GM12878 (cell line): ENCODE results near the gene ZWILCH. TPM values are rescaled to one million over a fixed set of nuclear protein-coding genes. Genes with fewer than 3 reads are reported as not detected.

ENCODE experiments used
- ATAC-seq: fragments of 200-7000 bp; cut with Tn5 transposase; 3 replicates; pipeline ENCODE4 v1.9.1; 2020; ENCODE audit warnings: mild to moderate bottlenecking, moderate library complexity
- BruUV-seq: library from RNA; stranded (reverse); fragments of 400-500 nt; replicated peaks from 2 replicates; lab custom pipeline; 2021; lab: Mats Ljungman, UMichigan
- CTCF ChIA-PET: fragments of 300-600 bp; sonication (Branson Sonifier 250); formaldehyde crosslinking; extraction: SDS; loops from one replicate; lab custom pipeline; 2021; ENCODE audit warnings: inconsistent platforms; lab: Yijun Ruan, JAX
- POLR2A ChIA-PET: fragments of 350-600 bp; formaldehyde crosslinking; extraction: SDS; loops from one replicate; lab custom pipeline; 2021; ENCODE audit warnings: inconsistent platforms; lab: Charles Lee
- RAD21 ChIA-PET: fragments of 300-600 bp; sonication (Branson Sonifier 250); formaldehyde crosslinking; loops from one replicate; lab custom pipeline; 2023; ENCODE audit warnings: antibody characterized with exemption; ENCODE audit not compliant: unreplicated experiment; lab: Charles Lee
- SMC1A ChIA-PET: fragments of 300-600 bp; sonication (Branson Sonifier 250); formaldehyde crosslinking; loops from one replicate; lab custom pipeline; 2023; ENCODE audit not compliant: unreplicated experiment, uncharacterized antibody; lab: Charles Lee
- DNase-seq: peaks from one replicate; pipeline ENCODE4 v3.0.0-alpha.2; 2011; ENCODE audit warnings: low read depth, low spot score
- FAIRE-seq: peaks from 3 replicates; lab custom pipeline; 2011; peaks lifted over from hg19 to GRCh38; lab: Jason Lieb, UNC
- H2AFZ ChIP-seq: 2 replicates; pipeline ENCODE4 v1.6.0; 2011; ENCODE audit warnings: low read depth, low read length, control low read depth; ENCODE audit not compliant: control insufficient read depth
- H3K27ac ChIP-seq: 2 replicates; pipeline ENCODE4 v1.5.1; 2011; ENCODE audit warnings: control low read depth; ENCODE audit not compliant: control insufficient read depth, insufficient read depth
- H3K27me3 ChIP-seq, 2 experiments: replicated peaks in 1 of 2; 2 replicates each; pipeline versions ENCODE4 v1.6.0 to v1.6.1; 2011; ENCODE audit warnings: low read length in 1 of 2; ENCODE audit not compliant: control insufficient read depth in 2 of 2, insufficient read depth in 2 of 2
- H3K36me3 ChIP-seq, 2 experiments: 2 replicates each; pipeline ENCODE4 v1.5.1; 2011; ENCODE audit warnings: low read length in 1 of 2; ENCODE audit not compliant: control insufficient read depth in 2 of 2, insufficient read depth in 2 of 2
- H3K4me1 ChIP-seq: 2 replicates; pipeline ENCODE4 v1.6.1; 2011; ENCODE audit warnings: mild to moderate bottlenecking, low read length, moderate library complexity, mixed read lengths; ENCODE audit not compliant: control insufficient read depth, insufficient read depth
- H3K4me2 ChIP-seq: 2 replicates; pipeline ENCODE4 v1.6.0; 2011; ENCODE audit warnings: control low read depth; ENCODE audit not compliant: control insufficient read depth, insufficient read depth
- H3K4me3 ChIP-seq: fragments of 200-600 bp; sonication (generic); 2 replicates; pipeline ENCODE4 v1.5.1; 2016
- H3K79me2 ChIP-seq: 2 replicates; pipeline ENCODE4 v1.6.0; 2011; ENCODE audit warnings: low read length; ENCODE audit not compliant: control insufficient read depth, insufficient read depth
- H3K9ac ChIP-seq: 2 replicates; pipeline ENCODE4 v1.8.0; 2011; ENCODE audit warnings: low read length, control low read depth, mixed read lengths; ENCODE audit not compliant: control insufficient read depth, insufficient read depth
- H3K9me3 ChIP-seq: replicated peaks from 3 replicates; pipeline ENCODE4 v1.5.1; 2011; ENCODE audit warnings: mild to moderate bottlenecking, low read length; ENCODE audit not compliant: control insufficient read depth, insufficient read depth
- H4K20me1 ChIP-seq: 2 replicates; pipeline ENCODE4 v1.6.0; 2011; ENCODE audit not compliant: control insufficient read depth, insufficient read depth
- BCL3 ChIP-seq: IDR thresholded peaks from 2 replicates; pipeline ENCODE4 v1.6.1; 2011; ENCODE audit warnings: borderline replicate concordance, low read depth, mild to moderate bottlenecking, moderate library complexity, low read length; ENCODE audit not compliant: insufficient read depth, poor library complexity, severe bottlenecking
- BHLHE40 ChIP-seq, 2 experiments: fragments of 450-650 bp in 1 of 2; IDR thresholded peaks; 2 replicates each; pipeline ENCODE4 v1.6.1; 2011 to 2017; ENCODE audit warnings: low read depth in 2 of 2, borderline replicate concordance in 1 of 2, improper control_type of control experiment in 1 of 2, low read length in 1 of 2, mild to moderate bottlenecking in 1 of 2
- CHD4 ChIP-seq: fragments of 200-600 bp; sonication (generic); IDR thresholded peaks from 2 replicates; pipeline ENCODE4 v1.6.1; 2016; ENCODE audit warnings: mild to moderate bottlenecking
- NBN ChIP-seq: fragments of 450-650 bp; IDR thresholded peaks from 2 replicates; pipeline ENCODE4 v1.6.1; 2016
- RB1 ChIP-seq: fragments of 450-650 bp; formaldehyde crosslinking; IDR thresholded peaks from 2 replicates; pipeline ENCODE4 v1.6.1; 2017; ENCODE audit warnings: mild to moderate bottlenecking, borderline replicate concordance
- SIN3A ChIP-seq: IDR thresholded peaks from 2 replicates; pipeline ENCODE4 v1.6.1; 2012; ENCODE audit warnings: low read depth, low read length, improper control_type of control experiment
- SREBF1 ChIP-seq: IDR thresholded peaks from 2 replicates; pipeline ENCODE4 v1.6.1; 2012; ENCODE audit warnings: mild to moderate bottlenecking, low read length
- STAT1 ChIP-seq: fragments of 450-650 bp; conservative IDR thresholded peaks from 2 replicates; pipeline ENCODE4 v1.6.1; 2014; ENCODE audit warnings: antibody characterized with exemption, mild to moderate bottlenecking
- TCF7 ChIP-seq: IDR thresholded peaks from 2 replicates; pipeline ENCODE4 v1.6.1; 2014; ENCODE audit warnings: antibody characterized with exemption, borderline replicate concordance
- ZNF384 ChIP-seq: IDR thresholded peaks from 2 replicates; pipeline ENCODE4 v1.6.1; 2012; ENCODE audit warnings: low read depth, mild to moderate bottlenecking, low read length, improper control_type of control experiment, borderline replicate concordance
- WGBS: methylation state at CpG from one replicate; pipeline ENCODE4 v1.1.6; 2016; ENCODE audit warnings: low lambda C conversion rate; ENCODE audit not compliant: insufficient replicate concordance, insufficient coverage; ENCODE audit errors: missing lambda C conversion rate; 5-methylcytosine and 5-hydroxymethylcytosine counted together
- in situ Hi-C: fragments of 300-500 bp; cut with MboI; formaldehyde crosslinking; loops from 9 replicates; pipeline ENCODE4 v1.14.3; 2018; ENCODE audit warnings: mixed read lengths
- intact Hi-C: fragments of 100-400 bp; cut with micrococcal nuclease; formaldehyde crosslinking; loops from one replicate; pipeline ENCODE4 v1.14.2; 2022; ENCODE audit not compliant: unreplicated experiment
- polyA plus RNA-seq, 11 experiments: library from polyadenylated mRNA; depleted of rRNA in 4 of 11; unstranded in 6 of 11; stranded (reverse) in 5 of 11; fragments of >200 nt; fragmentation: Nextera tagmentation in 4 of 11; fragmentation: Illumina TruSeq in 1 of 11; extraction: Ambion mirVana in 4 of 11; extraction: Trizol in 1 of 11; gene quantifications; 1 replicate in 1 of 11; 2 replicates in 10 of 11; pipeline versions ENCODE4 v1.2.1 to v1.2.3, GENCODE V29; 2011 to 2016; ENCODE audit warnings: inconsistent platforms in 2 of 11, missing spikeins in 2 of 11, low read depth in 1 of 11
- total RNA-seq, 4 experiments: library from RNA; depleted of rRNA in 3 of 4; stranded (reverse); fragments of >200 nt in 3 of 4; fragmentation: Illumina TruSeq in 1 of 4; extraction: Trizol in 1 of 4; gene quantifications; 2 replicates each; pipeline versions ENCODE4 v1.2.1 to v1.2.3, GENCODE V29; 2013 to 2021

Gene ZWILCH
- total and polyA plus RNA-seq, 10 of the 15 experiments (the other 5 are each of a cell fraction or from before 2014, with no cell fraction given), result 15.6 to 73.9 (median 32.4) TPM

- POLR2A ChIA-PET, result no interaction called here
- under 1% methylated on average over 7 of the region's 7 CpGs for WGBS
- CTCF ChIA-PET, result interaction anchor here (0.7 kb wide), 2 partner anchors 371 to 838 kb away, joined by 3 to 5 read pairs; no protein-coding TSS in a partner anchor
These were observed 68.2 kb downstream of the ZWILCH start for GRCh38 chr15:66573348-66573718.

GRCh38 chr15:66573719-66574595 lies 68.8 kb downstream of the ZWILCH start:
- DNase-seq, result no peak
- in situ Hi-C loops (no loop called here), intact Hi-C loops (no loop called here)
- Histone ChIP-seq H3K4me3 (no peak overlapping the region), H4K20me1 (no peaks in the 10 kb centered on the region), H3K4me2 (0 out of 2 replicates have a peak overlapping the region, but pooled peaks have one; percentile 11), H3K9ac (no peak overlapping the region), H2AFZ (no peak overlapping the region), H3K27ac (no peak overlapping the region), H3K4me1 (0 out of 2 replicates have a peak, but pooled peaks cover 4% of the 10 kb centered on the region), H3K27me3 (no peaks in the 10 kb centered on the region), H3K79me2 (no peaks in the 10 kb centered on the region), H3K9me3 (no peaks in the 10 kb centered on the region), H3K36me3 (no peaks in the 10 kb centered on the region)
- peak; percentile 64 for FAIRE-seq
- BruUV-seq, result no TSS peak
- ATAC-seq, result peak; percentile 55
- CTCF ChIA-PET, result interaction anchor here (0.7 to 1.7 kb wide), 4 partner anchors 8 to 838 kb away, joined by 3 to 5 read pairs (median 4); partner anchors contain the start of gene LCTL
- WGBS, result 27% methylated on average over 10 of the region's 10 CpGs
- POLR2A ChIA-PET, result no interaction called here
- SMC1A ChIA-PET, result no interaction called here
- RAD21 ChIA-PET, result no interaction called here
- TF ChIP-seq RB1 (no peak), TCF7 (no peak), SREBF1 (no peak), NBN (no peak), BHLHE40 (IDR thresholded peaks at IDR 0.05; ENCODE audit: borderline replicate concordance in 1 of 2, low read depth in 2 of 2, low read length in 1 of 2) (0 out of 4 replicates have a peak, but pooled peaks of 1 of the 2 experiments have one; percentile 8), ZNF384 (peak; percentile 29; the same call in 1 of the 2 replicates), CHD4 (no peak), STAT1 (no peak), BCL3 (no peak)

More at GRCh38 chr15:66573348-66573718, 68.2 kb downstream of the ZWILCH start:
- intact Hi-C loops, result no loop called here
- H3K4me3 ChIP-seq, result no peak overlapping the region
- no peak overlapping the region for H2AFZ ChIP-seq
- H3K4me1 ChIP-seq, result 0 out of 2 replicates have a peak, but pooled peaks cover 4% of the 10 kb centered on the region
- peak in 1 of 2 experiments; percentile 12; a peak in 1 of 4 replicates for TF ChIP-seq BHLHE40 (IDR thresholded peaks at IDR 0.05; ENCODE audit: borderline replicate concordance in 1 of 2, low read depth in 2 of 2, low read length in 1 of 2)
- no peak for TF ChIP-seq SIN3A
- TF ChIP-seq, all 136 proteins: peak for 1
- ChIA-PET RAD21 (no interaction called here), SMC1A (interaction anchor here (0.6 kb wide), 1 partner anchor 16 kb away, joined by 3 read pairs; no protein-coding TSS in a partner anchor)
- in situ Hi-C loops, result no loop called here
- no peaks in the 10 kb centered on the region for H3K27me3 ChIP-seq
- no peaks in the 10 kb centered on the region for H3K36me3 ChIP-seq
- H3K9me3 ChIP-seq, result no peaks in the 10 kb centered on the region
- DNase-seq, result no peak
- H3K4me2 ChIP-seq, result no peak overlapping the region
- no TSS peak for BruUV-seq
- FAIRE-seq, result no peak
- H4K20me1 ChIP-seq, result no peaks in the 10 kb centered on the region
- no peaks in the 10 kb centered on the region for H3K79me2 ChIP-seq
- ATAC-seq, result no peak; the same call in 2 of the 3 replicates
- no peak overlapping the region for H3K27ac ChIP-seq
- H3K9ac ChIP-seq, result no peak overlapping the region
